ENCODE results near the gene TUNAR. TPM values are rescaled to one million over a fixed set of nuclear protein-coding genes. Genes with fewer than 3 reads are reported as not detected.
A peak's percentile ranks its signal among the peaks of the same experiment; 100 is the strongest.

TUNAR gene
- total and polyA plus RNA-seq, 2 of the 4 experiments (the other 2 are of a cell fraction), result not detected

- ChIA-PET CTCF (no interaction called here), POLR2A (ENCODE audit: unreplicated experiment) (no interaction called here)
- no peak overlapping the region for H3K18ac ChIP-seq (ENCODE audit: low read depth, low read length)
- no peak overlapping the region for H2BK15ac ChIP-seq (ENCODE audit: low read depth, low read length)
- no peak for DNase-seq
- H2AK9ac ChIP-seq (replicated peaks; ENCODE audit: low read depth, low read length, poor library complexity), result no peak overlapping the region
- 50% methylated on average over 2 of the region's 11 CpGs; no CpG with 5 or more reads in 1 of the 2 experiments for WGBS, 2 experiments (ENCODE audit: extremely low coverage in 2 of 2, insufficient read length in 1 of 2)
- no peaks in the 10 kb centered on the region for H3K4me1 ChIP-seq (ENCODE audit: control insufficient read depth, insufficient read depth, low read length)
- H2BK20ac ChIP-seq (ENCODE audit: low read depth, low read length), result no peak overlapping the region
- H3K79me1 ChIP-seq (ENCODE audit: low read depth in 1 of 2, low read length in 2 of 2), result no peaks in the 10 kb centered on the region
- dilution Hi-C loops (cut with HindIII; ENCODE audit: low sequenced_read_pairs, unreplicated experiment), result no loop called here
- no peak overlapping the region for H3K4me2 ChIP-seq (ENCODE audit: low read depth, low read length)
- peak overlapping the region; percentile 55 for H2AFZ ChIP-seq (replicated peaks; ENCODE audit: low read length, poor library complexity)
- H3K4ac ChIP-seq (ENCODE audit: low read depth, low read length), result no peak overlapping the region
- no peak overlapping the region for H3K23ac ChIP-seq (ENCODE audit: low read depth, low read length)
- in situ Hi-C loops (cut with MboI; ENCODE audit: low sequenced_read_pairs), result no loop called here
- no peak overlapping the region for H2BK5ac ChIP-seq (ENCODE audit: low read depth, low read length, poor library complexity, severe bottlenecking)
- peaks cover 4% of the 10 kb centered on the region for H3K27me3 ChIP-seq (ENCODE audit: control insufficient read depth, insufficient read depth, low read length)
- BruUV-seq (replicated peaks), result no TSS peak
- no peak for ATAC-seq (ENCODE audit: low read depth)
- H3K36me3 ChIP-seq (ENCODE audit: control insufficient read depth, insufficient read depth, low read length), result no peaks in the 10 kb centered on the region
- no peaks in the 10 kb centered on the region for H3K9me1 ChIP-seq (ENCODE audit: insufficient read depth, low read length)
- H4K8ac ChIP-seq (ENCODE audit: low read depth in 2 of 2, low read length in 2 of 2), result no peak overlapping the region
- no peak overlapping the region for H3K56ac ChIP-seq (ENCODE audit: extremely low read depth, insufficient read depth, low read length)
- no peak overlapping the region for H4K5ac ChIP-seq (ENCODE audit: low read depth, low read length)
- no peak overlapping the region for H3K9ac ChIP-seq (ENCODE audit: low read depth, low read length)
- H4K91ac ChIP-seq (ENCODE audit: insufficient read depth, low read depth, low read length), result no peak overlapping the region
- H2AK5ac ChIP-seq (ENCODE audit: low read depth, low read length), result no peak overlapping the region
- TF ChIP-seq SMC3 (IDR thresholded peaks at IDR 0.05; ENCODE audit: low read depth, low read length), result no peak
- TF ChIP-seq, protein P1, sequence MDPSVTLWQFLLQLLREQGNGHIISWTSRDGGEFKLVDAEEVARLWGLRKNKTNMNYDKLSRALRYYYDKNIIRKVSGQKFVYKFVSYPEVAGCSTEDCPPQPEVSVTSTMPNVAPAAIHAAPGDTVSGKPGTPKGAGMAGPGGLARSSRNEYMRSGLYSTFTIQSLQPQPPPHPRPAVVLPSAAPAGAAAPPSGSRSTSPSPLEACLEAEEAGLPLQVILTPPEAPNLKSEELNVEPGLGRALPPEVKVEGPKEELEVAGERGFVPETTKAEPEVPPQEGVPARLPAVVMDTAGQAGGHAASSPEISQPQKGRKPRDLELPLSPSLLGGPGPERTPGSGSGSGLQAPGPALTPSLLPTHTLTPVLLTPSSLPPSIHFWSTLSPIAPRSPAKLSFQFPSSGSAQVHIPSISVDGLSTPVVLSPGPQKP (IDR thresholded peaks at IDR 0.05; ENCODE audit: borderline replicate concordance, low read depth, low read length), result no peak
- TF ChIP-seq CTCF (conservative IDR thresholded peaks at IDR 0.05; ENCODE audit: low read depth, low read length), result no peak
- no peak for TF ChIP-seq MAFK (IDR thresholded peaks at IDR 0.05; ENCODE audit: low read depth, low read length)
- no peak for TF ChIP-seq NFE2L2 (IDR thresholded peaks at IDR 0.05; ENCODE audit: low read depth, low read length)
- no peak for TF ChIP-seq POLR2A (IDR thresholded peaks at IDR 0.05; ENCODE audit: low read depth, low read length)
- TF ChIP-seq FOS (IDR thresholded peaks at IDR 0.05; ENCODE audit: low read depth, low read length), result no peak
- TF ChIP-seq CHD1 (IDR thresholded peaks at IDR 0.05; ENCODE audit: low read depth, low read length), result no peak
- TF ChIP-seq RFX5 (IDR thresholded peaks at IDR 0.05; ENCODE audit: low read depth, low read length), result no peak
- no peak for TF ChIP-seq RCOR1 (IDR thresholded peaks at IDR 0.05; ENCODE audit: insufficient replicate concordance, low read length)
- no peak for TF ChIP-seq RAD21 (IDR thresholded peaks at IDR 0.05; ENCODE audit: low read length)
- TF ChIP-seq, protein P2, sequence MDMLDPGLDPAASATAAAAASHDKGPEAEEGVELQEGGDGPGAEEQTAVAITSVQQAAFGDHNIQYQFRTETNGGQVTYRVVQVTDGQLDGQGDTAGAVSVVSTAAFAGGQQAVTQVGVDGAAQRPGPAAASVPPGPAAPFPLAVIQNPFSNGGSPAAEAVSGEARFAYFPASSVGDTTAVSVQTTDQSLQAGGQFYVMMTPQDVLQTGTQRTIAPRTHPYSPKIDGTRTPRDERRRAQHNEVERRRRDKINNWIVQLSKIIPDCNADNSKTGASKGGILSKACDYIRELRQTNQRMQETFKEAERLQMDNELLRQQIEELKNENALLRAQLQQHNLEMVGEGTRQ (IDR thresholded peaks at IDR 0.05; ENCODE audit: low read depth, low read length), result no peak
- TF ChIP-seq CEBPB (IDR thresholded peaks at IDR 0.05; ENCODE audit: low read depth, low read length), result no peak
- TF ChIP-seq BHLHE40 (IDR thresholded peaks at IDR 0.05; ENCODE audit: low read depth, low read length), result no peak
- TF ChIP-seq MXI1 (IDR thresholded peaks at IDR 0.05; ENCODE audit: borderline replicate concordance, low read depth, low read length), result no peak
- TF ChIP-seq MAZ (IDR thresholded peaks at IDR 0.05; ENCODE audit: borderline replicate concordance, low read depth, low read length), result no peak
- H3K27ac ChIP-seq (ENCODE audit: insufficient read depth, low read length), result no peak overlapping the region
- no peak overlapping the region for H3K4me3 ChIP-seq (ENCODE audit: insufficient read depth, low read depth, low read length)
- no peak overlapping the region for H3K14ac ChIP-seq (replicated peaks; ENCODE audit: low read depth, low read length)
- intact Hi-C loops (cut with micrococcal nuclease), result no loop called here
- no peaks in the 10 kb centered on the region for H3K9me3 ChIP-seq (ENCODE audit: control insufficient read depth, insufficient read depth, low read length)
- no peaks in the 10 kb centered on the region for H4K20me1 ChIP-seq (ENCODE audit: insufficient read depth, low read length)
- H2BK120ac ChIP-seq (ENCODE audit: low read depth, low read length), result no peak overlapping the region
Observed at GRCh38 chr14:95889236-95889979, 12.8 kb downstream of the TUNAR start.
